Renal cortical epithelial cell (primary cell): ENCODE measurements around the gene FNDC11. TPM values are rescaled to one million over a fixed set of nuclear protein-coding genes. Genes with fewer than 3 reads are reported as not detected.
"Not testable (repeated sequence)": the region's sequence is repeated elsewhere in the genome, so short reads cannot be mapped to it uniquely, and the experiment has no call there.

ENCODE experiments used
- DNase-seq: peaks from one replicate; pipeline ENCODE4 v3.0.0-alpha.2; 2011; ENCODE audit warnings: low read depth
- total RNA-seq: library from RNA; depleted of rRNA; stranded (reverse); fragments of >200 nt; gene quantifications from 2 replicates; pipeline ENCODE4 v1.2.3, GENCODE V29; 2014

Gene FNDC11
- total RNA-seq, 1 donor from 2014 or later, result 0.85 TPM

DNA sequence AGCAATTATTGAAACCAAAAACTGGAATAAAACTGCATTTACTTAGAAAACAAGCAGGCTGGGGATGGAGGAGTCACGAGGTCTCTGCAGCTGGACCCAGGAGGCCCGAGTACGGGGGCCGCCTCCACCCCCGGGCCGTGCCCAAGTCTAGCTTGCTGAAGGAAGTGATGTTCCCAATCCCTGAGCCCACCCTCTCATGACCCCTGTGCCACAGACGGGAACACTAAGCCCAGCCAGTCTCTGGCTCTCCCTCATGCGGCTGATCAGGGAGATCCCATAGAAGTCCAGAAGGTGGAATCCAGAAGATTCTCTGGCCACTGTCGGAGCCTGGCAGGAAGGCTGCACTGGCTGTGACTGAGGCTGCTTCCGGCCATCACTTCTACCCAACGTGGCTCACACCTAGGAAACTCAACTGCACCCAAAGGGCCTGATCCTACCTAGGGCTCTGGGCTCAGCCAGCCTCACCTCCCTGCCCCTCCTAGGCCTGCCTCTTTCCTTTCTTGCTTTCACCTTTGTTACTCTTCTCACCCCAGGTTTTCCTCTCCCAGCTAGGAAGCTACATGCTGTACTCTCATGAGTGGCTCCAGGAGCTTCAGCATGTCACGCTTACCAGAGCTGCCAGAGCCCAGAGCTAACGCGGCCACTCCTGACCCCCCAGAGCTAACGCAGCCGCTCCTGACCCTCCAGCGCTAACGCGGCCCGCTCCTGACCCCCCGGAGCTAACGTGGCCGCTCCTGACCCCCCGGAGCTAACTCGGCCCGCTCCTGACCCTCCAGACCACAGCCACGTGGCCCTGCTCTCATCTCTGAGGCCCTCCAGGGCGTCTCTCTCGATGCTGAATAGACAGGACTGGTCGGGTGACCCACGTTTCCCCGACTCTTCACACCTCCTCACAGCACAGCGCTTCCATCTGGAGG lies 44.8 kb downstream of the FNDC11 start:
- DNase-seq, result no peak

GRCh38 chr20:63599396-63600050 lies 45.6 kb downstream of the FNDC11 start:
- no peak for DNase-seq

DNA sequence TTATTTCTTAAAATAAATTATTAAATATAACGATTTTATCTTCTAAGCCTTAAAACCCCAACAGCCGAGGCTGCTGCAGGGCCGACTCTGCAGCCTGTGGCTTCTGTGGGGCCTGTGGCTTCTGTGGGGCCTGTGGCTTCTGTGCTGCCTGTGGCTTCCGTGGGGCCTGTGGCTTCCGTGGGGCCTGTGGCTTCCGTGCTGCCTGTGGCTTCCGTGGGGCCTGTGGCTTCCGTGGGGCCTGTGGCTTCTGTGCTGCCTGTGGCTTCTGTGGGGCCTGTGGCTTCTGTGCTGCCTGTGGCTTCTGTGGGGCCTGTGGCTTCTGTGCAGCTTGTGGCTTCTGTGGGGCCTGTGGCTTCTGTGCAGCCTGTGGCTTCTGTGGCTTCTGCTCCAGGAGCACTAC lies 47.7 kb downstream of the FNDC11 start:
- not testable (repeated sequence) for DNase-seq

DNA sequence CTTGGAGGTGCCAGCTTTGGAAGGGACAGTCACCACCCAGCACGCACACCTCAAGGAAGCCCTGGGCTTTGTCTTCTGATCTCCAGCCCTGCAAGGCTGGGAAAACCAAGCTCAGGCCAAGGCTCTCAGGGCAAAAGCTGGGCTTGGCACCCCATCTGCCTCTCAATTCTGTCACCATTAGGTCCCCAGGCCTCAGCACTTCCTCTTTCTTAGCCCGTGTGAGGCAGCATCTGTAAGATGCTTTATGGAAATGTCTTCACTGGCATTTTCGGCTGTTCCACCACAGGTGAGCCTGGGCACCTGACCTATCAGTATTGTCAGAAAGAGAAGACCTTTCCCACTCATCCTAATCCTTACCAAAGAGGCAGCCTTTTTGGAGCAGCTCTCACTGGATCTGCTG lies 48.4 kb downstream of the FNDC11 start:
- no peak for DNase-seq

Other genes starting within 250 kb of the FNDC11 start
- gene CHRNA4, start 192.8 kb upstream of the FNDC11 start, total RNA-seq, result not detected in 2 replicates
- not detected in 2 replicates for gene KCNQ2, start 81.5 kb upstream of the FNDC11 start, total RNA-seq
- gene EEF1A2, start 55.1 kb upstream of the FNDC11 start, total RNA-seq, result 4.5 and 29.3 TPM in 2 replicates
- gene PPDPF, start 33.4 kb upstream of the FNDC11 start, total RNA-seq, result 7.3 and 49.8 TPM in 2 replicates
- gene PTK6, start 16.8 kb upstream of the FNDC11 start, total RNA-seq, result 0.05 and 0.17 TPM in 2 replicates
- not detected in 2 replicates for gene SRMS, start 6.4 kb upstream of the FNDC11 start, total RNA-seq
- gene HELZ2, start 20.1 kb downstream of the FNDC11 start, total RNA-seq, result 55.4 and 67.4 TPM in 2 replicates
- 12.9 and 17.2 TPM in 2 replicates for gene GMEB2, start 72.9 kb downstream of the FNDC11 start, total RNA-seq
- 17.9 and 30.9 TPM in 2 replicates for gene STMN3, start 99.3 kb downstream of the FNDC11 start, total RNA-seq
- 5.6 and 8.0 TPM in 2 replicates for gene RTEL1, start 104.2 kb downstream of the FNDC11 start, total RNA-seq
- 10.8 and 191 TPM in 2 replicates for gene TNFRSF6B, start 142.5 kb downstream of the FNDC11 start, total RNA-seq
- 30.0 and 59.2 TPM in 2 replicates for gene ARFRP1, start 153.8 kb downstream of the FNDC11 start, total RNA-seq
- 25.7 and 30.6 TPM in 2 replicates for gene ZGPAT, start 153.9 kb downstream of the FNDC11 start, total RNA-seq
- gene LIME1, start 182.5 kb downstream of the FNDC11 start, total RNA-seq, result 3.5 and 4.3 TPM in 2 replicates
- gene SLC2A4RG, start 185.6 kb downstream of the FNDC11 start, total RNA-seq, result 14.9 and 31.5 TPM in 2 replicates